Measurements from ENCODE around the gene SINHCAF. TPM values are rescaled to one million over a fixed set of nuclear protein-coding genes. Genes with fewer than 3 reads are reported as not detected.

The SINHCAF gene
- total RNA-seq, 2 donors from 2014 or later = 24.4 to 34.5 TPM

GRCh38 chr12:31363416-31363809 lies 37.5 kb upstream of the SINHCAF start:
- TF ChIP-seq CTCF (IDR thresholded peaks at IDR 0.05) (no peak), POLR2A (IDR thresholded peaks at IDR 0.05) (no peak)
- Histone ChIP-seq H3K4me1 (no peaks in the 10 kb centered on the region), H3K27ac (no peak overlapping the region), H3K36me3 (replicated peaks in 1 of 2; ENCODE audit: insufficient read depth in 1 of 2, low read depth in 2 of 2) (no peaks in the 10 kb centered on the region), H3K9me3 (no peaks in the 10 kb centered on the region), H3K4me3 (no peak overlapping the region), H3K27me3 (no peaks in the 10 kb centered on the region)
- intact Hi-C loops (cut with DNase I) = no loop called here
- DNase-seq (no peak), ATAC-seq (no peak)
- 57 to 80% methylated on average over 3 to 6 of the region's 6 CpGs for WGBS, 2 donors

DNA sequence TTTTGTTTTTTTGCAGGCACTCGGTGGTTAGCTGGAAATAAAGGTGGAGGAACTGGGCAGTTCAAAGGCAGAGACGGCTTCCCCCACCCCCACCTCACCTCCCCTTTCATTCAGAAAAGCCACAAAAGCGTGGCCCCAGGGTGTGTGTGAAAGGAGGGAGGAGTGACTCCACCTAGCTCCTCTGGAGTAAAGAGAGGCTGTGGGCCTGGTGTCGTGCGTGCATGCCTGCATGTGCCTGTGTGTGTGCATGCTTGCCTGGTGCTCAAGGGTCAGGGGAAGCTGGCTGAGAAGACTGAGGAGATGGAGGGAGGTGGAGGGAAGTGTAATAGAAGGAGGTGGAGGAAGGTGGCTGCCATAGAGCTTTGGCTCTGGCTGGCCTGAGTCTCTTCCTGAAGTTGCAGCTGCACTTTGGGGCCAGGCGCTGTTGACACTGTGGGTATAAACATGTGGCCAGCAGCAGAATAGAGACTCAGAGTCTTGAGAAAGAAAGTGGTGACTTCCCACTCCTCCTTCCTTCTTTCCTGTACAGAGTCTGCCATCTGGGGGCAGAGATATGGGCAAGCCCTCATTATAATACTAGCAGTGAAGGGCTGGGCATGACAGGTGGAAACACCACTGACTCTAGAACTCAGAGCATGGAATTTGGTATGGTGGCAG lies 36.9 kb upstream of the SINHCAF start:
- no peaks in the 10 kb centered on the region for H3K36me3 ChIP-seq (replicated peaks in 1 of 2; ENCODE audit: insufficient read depth in 1 of 2, low read depth in 2 of 2)
- H3K27ac ChIP-seq = no peak overlapping the region
- no peaks in the 10 kb centered on the region for H3K4me1 ChIP-seq
- H3K9me3 ChIP-seq = no peaks in the 10 kb centered on the region
- WGBS, 2 donors = 57 to 69% methylated on average over 5 to 6 of the region's 6 CpGs
- DNase-seq (no peak), ATAC-seq (no peak)
- intact Hi-C loops (cut with DNase I) = no loop called here
- H3K27me3 ChIP-seq = no peaks in the 10 kb centered on the region
- H3K4me3 ChIP-seq = no peak overlapping the region
- TF ChIP-seq CTCF (IDR thresholded peaks at IDR 0.05) (peak in 1 of 7 experiments; percentile 7), POLR2A (IDR thresholded peaks at IDR 0.05) (no peak)

DNA sequence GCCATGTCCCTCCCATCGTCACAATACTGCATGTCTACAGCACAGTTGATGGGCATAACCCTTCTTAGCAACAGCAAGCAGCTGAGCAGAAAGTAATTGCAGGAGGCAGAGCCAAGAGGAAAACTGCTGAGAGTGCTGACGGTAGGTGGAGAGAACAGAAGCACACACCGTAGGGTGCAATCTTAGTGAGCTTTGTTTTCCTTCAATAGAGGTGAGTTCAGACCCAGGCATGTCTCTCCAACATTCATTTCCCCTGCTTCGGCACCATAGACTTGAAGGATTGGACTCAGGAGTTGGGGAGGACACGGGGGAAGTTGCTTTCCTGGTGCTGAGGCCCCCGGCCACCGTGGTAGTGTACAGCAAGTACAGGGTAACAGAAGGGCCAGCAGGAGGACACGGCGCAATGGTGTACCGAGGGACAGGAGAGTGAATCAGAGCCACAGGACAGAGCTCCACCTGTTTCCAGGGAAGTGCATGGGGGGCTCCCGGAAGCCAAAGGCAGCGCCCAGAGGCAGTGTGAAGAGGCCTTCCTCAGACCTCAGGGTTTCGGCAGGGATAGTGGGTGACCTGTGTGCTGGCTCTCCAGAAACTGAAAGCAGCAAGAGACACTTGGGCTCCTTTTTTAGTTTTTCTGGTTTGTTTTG lies 36.3 kb upstream of the SINHCAF start:
- ATAC-seq (no peak), DNase-seq (no peak)
- Histone ChIP-seq H3K27me3 (no peaks in the 10 kb centered on the region), H3K27ac (no peak overlapping the region), H3K36me3 (replicated peaks in 1 of 2; ENCODE audit: insufficient read depth in 1 of 2, low read depth in 2 of 2) (no peaks in the 10 kb centered on the region), H3K4me1 (no peaks in the 10 kb centered on the region), H3K9me3 (no peaks in the 10 kb centered on the region), H3K4me3 (no peak overlapping the region)
- intact Hi-C loops (cut with DNase I) = no loop called here
- TF ChIP-seq POLR2A (IDR thresholded peaks at IDR 0.05) (no peak), CTCF (IDR thresholded peaks at IDR 0.05) (no peak)
- WGBS, 2 donors = 59 to 78% methylated on average over 7 to 13 of the region's 13 CpGs

DNA sequence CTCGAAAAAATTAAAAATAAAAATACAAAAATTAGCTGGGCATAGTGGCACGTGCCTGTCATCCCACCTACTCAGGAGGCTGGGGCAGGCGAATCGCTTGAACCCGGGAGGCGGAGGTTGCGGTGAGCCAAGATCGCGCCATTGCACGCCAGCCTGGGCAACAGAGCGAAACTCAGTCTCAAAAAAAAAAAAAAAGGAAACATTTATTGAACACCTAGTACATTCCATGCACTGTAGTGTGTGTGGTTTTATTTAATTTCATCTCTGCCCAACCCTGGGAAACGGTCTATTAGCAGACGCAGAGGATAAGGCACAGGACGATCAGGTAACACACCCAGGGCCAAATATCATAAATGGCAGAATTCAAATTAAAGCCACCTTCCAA lies 35.8 kb upstream of the SINHCAF start:
- WGBS, 2 donors = 84 to 86% methylated on average over 14 of the region's 14 CpGs
- intact Hi-C loops (cut with DNase I) = no loop called here
- no peak for DNase-seq
- no peak for TF ChIP-seq CTCF (IDR thresholded peaks at IDR 0.05)
- TF ChIP-seq POLR2A (IDR thresholded peaks at IDR 0.05) = no peak
- Histone ChIP-seq H3K27me3 (no peaks in the 10 kb centered on the region), H3K4me1 (no peaks in the 10 kb centered on the region), H3K27ac (no peak overlapping the region), H3K4me3 (no peak overlapping the region), H3K9me3 (no peaks in the 10 kb centered on the region), H3K36me3 (replicated peaks in 1 of 2; ENCODE audit: insufficient read depth in 1 of 2, low read depth in 2 of 2) (no peaks in the 10 kb centered on the region)
- no peak for ATAC-seq

DNA sequence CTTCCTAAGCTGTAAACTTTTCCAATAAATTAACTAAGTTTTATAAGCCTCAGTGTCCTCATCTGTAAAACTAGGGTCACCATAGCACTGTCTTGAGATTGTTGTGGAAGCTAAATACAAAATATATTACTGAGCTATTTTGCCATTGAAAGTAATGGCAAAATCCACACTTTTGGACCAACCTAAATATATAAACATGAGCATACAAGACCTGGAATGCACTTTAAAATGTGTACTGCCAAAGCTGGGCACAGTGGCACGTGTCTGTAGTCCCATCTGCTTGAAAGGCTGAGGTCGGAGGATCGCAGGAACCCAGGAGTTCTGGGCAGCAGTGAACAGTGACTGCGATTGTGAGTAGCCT lies 29.8 kb upstream of the SINHCAF start:
- Histone ChIP-seq H3K9me3 (no peaks in the 10 kb centered on the region), H3K27me3 (no peaks in the 10 kb centered on the region), H3K36me3 (replicated peaks in 1 of 2; ENCODE audit: insufficient read depth in 1 of 2, low read depth in 2 of 2) (no peaks in the 10 kb centered on the region), H3K4me3 (no peak overlapping the region), H3K27ac (no peak overlapping the region), H3K4me1 (no peaks in the 10 kb centered on the region)
- 75 to 85% methylated on average over 3 to 4 of the region's 4 CpGs for WGBS, 2 donors
- no peak for TF ChIP-seq CTCF (IDR thresholded peaks at IDR 0.05)
- TF ChIP-seq POLR2A (IDR thresholded peaks at IDR 0.05) = no peak
- ATAC-seq = no peak
- DNase-seq = no peak
- intact Hi-C loops (cut with DNase I) = no loop called here
